HG03469 (cell line): ENCODE measurements around the gene GALNT10.

ENCODE experiments used
- ATAC-seq: cut with Tn5 transposase; IDR thresholded peaks from one replicate; pipeline ENCODE4 v1.9.1; 2021; ENCODE audit warnings: mild to moderate bottlenecking, moderate library complexity, moderate number of reproducible peaks; ENCODE audit not compliant: unreplicated experiment

Gene GALNT10

DNA sequence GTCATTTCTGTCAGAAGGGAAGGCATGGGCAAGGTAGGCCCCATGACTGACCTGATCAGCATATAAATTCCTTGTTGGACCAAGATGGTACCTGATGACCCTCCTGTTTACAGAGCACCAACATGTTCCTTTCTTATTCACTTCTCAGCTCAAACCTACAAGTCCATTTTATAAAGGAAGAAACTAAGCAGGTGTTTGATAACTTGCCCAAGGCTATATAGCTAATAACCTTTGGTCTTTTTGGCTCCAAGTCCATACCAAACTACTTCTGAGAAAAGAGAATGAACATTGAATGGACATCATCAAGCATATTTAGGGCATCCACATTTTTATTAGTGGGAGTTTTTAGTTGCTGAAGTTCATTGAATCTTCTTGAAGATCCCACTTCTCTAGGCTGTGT, 125.2 kb downstream of the GALNT10 start:
- no peak for ATAC-seq

DNA sequence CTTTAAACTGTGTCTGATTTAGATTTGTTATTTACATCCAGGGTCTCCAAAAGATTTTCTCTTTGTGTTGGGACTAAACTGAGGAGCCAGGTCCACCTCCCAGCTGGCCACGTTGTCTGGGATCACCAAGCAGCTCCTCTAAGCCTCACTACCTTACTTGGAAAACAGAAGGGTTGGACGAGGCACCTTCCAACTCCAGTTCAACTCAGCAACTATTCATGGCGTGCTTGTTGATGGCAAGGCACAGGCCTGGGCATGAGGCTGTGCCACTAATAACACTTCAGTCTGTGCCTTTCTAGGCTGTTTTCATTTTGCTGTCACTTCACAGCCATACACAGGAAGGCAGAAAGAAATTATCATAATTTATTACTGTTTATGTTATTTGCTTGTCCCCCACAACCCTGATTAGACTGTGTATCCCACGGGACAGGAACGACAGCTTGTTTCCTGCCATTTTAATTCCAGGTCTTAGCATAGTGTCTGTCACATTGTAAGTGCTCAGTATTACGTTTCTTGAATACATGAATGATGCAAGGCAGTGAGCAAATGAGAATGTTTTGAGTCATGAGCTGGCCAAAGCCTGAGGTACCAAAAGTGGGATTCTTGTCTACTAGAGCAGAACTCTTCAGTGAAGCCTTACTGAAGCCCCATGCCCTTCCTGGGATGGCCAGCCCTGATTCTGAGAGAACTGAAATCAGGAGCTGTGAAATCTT, 125.8 kb downstream of the GALNT10 start:
- no peak for ATAC-seq

DNA sequence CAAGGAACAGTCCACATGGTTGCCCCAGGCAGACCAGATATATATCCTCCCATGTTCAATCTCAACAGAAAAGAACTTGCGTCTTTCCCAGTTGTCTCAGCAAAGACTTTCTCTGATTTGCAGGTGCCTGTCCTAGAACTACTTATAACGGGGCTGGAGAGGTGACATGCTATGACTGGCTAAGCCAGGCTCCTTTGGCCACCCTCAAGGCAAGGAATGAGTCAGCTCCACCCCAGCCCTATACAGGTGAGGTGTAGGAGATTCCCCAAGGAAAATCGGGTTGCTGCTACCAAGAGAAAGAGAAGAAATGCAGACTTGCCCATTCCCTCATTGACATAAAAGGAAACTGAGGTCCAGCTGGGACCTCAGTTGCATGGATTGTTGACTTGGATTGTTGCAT, 127.4 kb downstream of the GALNT10 start:
- ATAC-seq: no peak

DNA sequence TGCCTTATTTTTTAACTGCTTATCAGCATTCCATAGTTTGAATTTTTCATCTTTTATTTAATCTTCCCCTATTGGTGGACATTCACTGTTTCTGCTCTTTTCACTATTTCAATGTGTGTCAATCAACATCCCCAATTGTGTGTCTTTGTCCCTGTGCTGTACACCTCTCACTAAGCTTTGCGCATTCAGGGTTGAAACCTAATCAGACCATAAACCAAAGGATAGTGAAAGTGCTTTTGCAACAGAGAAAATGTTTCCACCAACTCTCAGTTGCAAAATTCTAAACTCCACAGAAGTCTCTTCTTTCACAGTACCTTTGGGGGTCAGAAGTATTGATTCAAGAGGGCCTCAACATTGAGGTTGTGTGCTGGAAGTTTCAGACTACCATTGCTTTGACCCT, 128.2 kb downstream of the GALNT10 start:
- ATAC-seq: no peak

DNA sequence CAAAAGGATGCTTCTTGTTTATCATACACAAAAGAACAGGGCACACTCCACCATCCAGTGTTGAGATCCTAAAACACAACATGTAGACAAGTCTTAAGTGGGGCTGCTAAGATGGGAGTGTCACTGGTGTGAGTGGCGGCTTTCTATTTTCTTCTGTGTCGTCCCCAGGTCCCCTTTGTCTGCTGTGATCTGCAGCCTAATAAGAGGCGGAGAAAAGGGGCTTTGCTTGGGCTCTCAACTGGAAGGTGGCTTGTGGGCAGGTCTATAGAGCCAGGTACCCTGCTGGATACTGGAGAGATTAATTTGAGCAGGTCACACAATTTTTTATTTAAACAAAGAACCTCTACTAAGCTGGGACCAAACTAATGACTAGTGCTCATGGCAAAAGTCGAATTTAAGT, 129.2 kb downstream of the GALNT10 start:
- ATAC-seq: no peak

DNA sequence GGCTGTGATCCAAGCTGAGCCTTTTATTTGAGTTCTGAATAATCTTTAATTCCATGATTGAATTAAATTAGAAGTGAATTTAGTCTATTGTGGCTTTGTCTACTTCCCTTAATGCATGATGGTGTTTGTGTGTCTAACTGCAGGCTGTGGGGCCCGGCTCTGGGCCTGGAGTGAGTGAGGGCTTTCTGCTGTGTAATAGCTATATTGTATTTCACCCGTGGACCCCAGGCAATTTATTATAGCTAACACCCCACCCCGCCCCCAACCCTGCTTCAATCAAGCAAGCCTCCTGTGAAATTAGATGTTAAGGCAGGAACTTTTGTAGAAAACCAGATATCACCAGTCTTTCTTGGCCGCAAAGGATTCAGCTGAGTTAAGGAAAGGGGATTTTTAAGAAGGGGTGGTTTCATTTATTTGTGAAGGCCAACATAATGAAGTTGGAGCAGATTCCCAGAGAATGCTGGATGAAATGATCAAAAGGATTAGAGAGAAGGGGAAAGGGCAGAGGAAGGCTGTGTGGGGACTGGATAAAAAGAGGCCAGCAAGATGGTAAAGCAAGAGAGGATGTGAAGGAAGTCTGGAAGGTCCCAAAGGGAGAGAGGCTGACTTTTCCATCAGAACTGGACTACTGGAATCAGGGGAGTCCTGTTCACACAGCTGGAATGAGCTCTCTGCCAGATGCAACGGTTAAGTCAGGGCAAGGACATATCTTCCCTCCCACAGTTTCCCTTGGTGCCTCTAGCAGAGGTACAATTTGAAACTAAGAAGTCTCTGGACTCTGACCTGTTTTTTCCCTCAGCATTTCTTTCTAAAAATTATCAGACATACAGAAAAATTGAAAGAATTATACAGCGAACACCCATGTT, 129.9 kb downstream of the GALNT10 start:
- no peak for ATAC-seq

DNA sequence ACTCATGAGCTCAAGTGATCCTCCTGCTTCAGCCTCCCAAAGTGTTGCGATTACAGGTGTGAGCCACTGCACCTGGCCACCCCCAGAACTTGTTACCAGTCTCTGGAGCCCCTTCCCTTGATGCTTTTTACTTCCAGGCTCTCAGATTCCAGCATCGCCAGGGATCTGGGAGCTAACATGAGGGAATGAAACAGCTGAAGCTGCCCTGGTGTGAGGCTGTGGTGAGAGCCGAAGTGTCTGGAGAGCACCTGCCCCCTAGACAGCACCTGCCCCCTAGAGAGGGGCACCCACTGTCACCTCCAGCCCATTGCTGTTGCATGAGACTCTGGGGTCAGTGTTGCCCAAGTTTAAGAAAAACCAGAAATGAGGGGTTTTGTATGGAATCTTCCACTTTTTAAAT, 131.0 kb downstream of the GALNT10 start:
- no peak for ATAC-seq

DNA sequence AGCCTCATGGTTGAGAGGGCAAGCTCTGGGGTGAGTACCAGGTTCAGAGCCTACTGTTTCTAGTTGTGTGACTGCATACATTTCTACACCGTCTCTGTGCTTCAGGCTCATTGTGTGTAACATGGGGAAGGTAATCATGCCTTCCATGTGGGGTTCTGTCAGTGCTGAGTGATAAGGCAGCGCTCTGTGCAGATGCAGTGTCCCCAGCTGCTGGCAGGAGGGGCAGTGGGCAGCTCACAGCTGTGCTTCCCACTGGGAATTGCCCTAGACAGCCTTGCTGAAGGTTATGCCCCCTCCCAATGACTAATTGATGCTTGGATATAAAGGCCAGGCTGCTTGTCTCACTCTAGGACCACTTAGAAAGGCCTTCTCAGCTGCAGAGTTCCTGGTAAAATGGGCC, 133.5 kb downstream of the GALNT10 start:
- ATAC-seq: no peak

DNA sequence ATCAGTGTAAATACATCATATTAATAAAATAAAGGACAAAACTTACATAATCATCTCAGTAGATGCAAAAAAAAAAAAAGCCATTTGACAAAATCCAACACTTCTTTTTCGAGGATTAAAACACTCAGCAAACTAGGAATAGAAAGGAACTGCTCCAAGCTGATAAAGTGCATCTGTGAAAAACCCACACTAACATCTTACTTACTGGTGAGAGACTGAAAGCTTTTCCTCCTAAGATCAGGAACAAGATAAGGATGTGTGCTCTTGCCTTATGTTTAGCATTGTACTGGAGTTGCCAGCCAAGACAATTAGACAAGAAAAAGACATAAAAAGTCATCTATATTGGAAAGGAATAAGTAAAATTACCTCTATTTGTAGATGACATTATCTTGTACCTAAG, 135.0 kb downstream of the GALNT10 start:
- ATAC-seq: no peak

DNA sequence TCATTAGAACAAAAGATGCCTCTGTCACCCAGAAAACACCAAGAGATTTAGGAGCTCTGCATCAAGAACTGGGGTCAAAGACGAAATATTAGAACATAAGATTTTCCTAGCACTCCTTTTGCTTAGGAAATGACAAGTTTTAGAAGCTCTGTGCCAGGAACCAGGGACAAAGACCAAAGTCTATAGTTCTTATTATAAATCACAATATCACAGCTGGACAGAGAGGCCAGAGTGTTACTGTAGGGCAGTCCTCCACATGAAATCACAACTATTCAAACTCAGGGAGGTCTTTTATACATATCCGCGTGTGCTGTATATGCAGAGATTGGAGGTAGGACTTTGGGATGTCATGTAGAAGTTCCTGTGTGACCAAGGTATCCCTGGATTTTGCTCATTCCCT, 138.5 kb downstream of the GALNT10 start:
- ATAC-seq: no peak

DNA sequence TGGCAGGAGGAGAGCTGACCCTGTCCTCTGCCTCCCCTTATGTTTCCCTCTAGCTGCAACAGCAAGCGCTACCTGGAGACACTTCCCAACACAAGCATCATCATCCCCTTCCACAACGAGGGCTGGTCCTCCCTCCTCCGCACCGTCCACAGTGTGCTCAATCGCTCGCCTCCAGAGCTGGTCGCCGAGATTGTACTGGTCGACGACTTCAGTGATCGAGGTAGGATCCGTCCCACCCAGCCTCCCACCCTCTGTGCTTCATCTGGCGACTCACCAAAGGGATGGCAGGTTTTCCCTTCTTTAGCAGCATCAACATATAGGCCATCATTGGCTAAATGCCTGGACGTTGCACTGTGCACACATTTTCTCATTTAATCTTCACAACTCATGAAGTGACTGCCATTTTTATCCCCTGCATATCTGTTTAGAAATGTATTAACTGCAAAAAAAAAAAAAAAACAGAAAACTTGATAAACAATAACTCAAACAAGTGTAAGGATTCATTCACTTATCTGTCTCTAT, 139.0 kb downstream of the GALNT10 start:
- ATAC-seq: no peak

DNA sequence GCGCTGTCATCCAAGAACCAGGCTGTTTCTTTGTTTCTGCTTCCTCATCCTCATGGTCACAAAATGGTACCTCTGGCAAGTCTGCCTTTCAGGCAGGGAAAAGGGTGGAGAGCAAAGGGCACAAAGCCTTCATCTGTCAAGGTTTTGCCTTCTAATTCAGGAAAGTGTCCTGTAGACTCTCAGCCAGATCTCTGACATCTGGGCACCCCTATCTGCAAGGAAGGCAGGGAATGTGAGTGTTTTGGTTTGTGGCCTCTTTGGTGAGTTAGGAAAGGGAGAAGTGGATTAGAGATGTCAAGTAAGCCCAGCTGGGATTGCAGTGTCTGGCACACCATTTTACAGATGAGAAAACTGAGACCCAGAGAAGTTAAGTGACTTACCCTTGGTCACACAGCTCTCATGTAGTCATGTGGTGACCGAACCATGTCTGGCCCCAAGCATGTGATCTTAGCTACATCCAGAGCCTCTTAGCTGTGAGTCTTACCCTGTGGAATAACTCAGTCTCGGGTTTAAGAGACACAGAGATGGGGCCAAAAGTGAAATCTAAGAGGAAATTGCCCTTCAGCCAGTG, 139.6 kb downstream of the GALNT10 start:
- no peak for ATAC-seq

DNA sequence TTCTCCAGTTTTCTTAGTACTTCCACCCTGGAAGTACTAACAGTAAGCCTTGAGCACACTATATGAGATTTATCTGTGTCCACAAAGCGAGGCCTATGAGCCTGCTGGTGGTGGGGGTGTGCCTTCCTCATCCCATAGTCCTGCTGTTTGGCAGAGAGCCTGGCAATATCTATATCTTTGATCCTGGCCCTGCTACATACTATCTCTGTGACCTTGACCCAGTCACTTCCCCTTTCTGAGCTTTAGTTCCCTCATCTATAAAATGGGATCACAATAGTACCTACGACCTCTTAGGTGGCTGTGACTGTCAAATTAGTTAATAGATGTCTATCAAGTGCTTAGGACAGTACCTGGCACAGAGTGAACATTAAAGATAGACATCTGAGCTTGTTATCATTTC, 140.7 kb downstream of the GALNT10 start:
- no peak for ATAC-seq

DNA sequence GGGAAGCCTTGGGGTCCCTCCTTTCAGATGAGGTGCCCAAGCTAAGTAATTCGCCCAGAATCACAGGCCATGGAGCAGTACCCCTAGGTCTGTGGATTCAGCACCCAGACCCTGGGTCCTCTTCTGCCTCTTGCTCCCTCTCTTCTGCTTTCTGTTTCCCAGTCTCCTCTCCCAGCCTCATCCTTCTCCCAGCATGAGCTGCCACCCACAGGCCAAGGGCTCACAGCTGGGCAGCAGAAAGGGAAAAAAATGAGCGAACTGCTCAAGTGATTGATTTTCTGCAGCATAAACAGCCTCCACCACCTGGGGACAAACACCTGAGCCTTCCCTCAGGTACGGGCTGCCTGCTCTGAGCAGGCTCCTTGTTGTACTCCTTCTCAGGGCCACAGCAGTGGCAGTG, 141.4 kb downstream of the GALNT10 start:
- ATAC-seq: no peak

DNA sequence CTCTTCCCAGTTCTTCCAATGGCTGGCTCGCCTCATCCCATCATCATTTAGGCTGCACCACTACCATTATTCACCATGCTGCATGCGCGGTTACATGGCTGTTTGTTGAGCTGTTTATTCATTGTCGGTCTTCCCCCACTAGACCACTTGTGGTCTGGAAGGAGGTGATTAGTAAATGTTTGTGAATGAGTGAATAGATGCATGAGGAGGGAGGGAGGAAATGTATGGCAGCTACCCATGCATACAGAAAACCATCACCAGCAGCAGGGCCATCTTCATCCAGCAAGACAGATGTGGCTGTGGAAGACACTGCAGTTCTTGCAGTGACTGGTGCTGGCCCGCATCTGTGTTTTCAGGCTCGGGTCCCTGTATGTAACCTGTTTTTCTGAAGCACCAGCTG, 141.9 kb downstream of the GALNT10 start:
- no peak for ATAC-seq

DNA sequence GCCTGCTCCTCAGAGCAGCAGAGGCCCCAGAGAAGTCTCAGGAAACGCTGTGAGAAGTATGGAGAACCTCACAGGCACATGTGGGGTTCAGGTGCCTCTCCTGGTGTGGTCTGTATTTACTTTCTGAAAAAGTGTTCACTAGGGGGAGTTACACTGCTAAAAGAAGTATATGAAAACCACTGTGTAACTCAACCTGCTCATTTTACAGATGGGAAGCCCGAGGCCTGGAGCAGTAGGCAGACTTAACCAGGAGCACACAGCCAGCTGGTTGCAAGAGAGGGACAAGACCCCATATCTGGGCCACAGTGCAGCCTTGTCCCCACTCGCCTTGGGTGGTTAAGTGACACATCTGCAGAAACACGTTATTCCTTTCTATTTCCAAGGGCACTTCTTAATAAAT, 142.5 kb downstream of the GALNT10 start:
- ATAC-seq: no peak

DNA sequence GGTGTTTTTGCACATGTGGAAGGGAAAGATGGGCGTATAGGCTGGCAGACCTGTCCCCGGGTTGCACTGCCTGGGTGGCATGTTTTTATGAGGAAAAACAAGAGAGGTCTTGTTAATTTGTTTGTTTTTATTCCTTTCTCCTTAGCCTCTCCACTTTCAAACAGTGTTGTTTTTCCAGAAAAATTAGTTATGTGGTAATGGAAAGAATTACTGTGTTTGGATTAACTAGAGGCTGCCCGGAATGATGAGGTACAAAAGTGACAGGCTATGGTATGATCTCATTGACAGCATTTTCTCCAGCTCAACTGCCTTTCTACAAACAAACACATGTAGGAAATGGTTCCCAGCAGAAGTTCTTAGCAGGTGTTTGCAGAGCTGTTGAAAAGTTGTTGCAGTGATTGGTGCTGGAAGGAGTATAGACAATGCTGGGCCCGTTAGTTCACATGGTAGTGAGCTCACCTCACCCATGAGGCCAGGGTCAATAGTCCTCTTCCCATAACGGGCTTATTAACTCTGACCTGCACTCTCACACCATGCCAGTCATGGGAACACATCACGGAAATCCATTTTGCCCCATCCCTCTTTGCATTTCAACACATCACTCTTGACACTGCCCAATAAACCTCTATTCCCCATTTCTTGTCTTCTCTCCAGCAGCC, 144.0 kb downstream of the GALNT10 start:
- no peak for ATAC-seq

DNA sequence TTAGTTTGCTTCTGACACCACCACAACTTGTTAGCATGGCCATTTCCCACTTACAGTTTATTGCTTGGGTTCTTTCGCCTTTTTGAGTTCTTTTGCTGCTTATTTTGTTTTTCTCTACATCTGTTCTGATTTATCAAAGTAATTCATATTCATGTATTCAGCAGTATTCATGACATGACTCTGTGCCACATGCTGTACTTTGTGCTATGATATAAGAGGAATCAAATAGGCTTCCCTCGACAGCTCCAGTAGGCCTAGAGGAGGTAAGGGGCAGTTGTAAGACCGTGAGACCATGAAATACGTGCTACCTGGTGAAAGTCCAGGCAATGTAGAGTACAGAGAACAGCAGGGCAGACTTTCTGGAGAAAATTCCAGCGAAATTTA, 144.5 kb downstream of the GALNT10 start:
- ATAC-seq: no peak

DNA sequence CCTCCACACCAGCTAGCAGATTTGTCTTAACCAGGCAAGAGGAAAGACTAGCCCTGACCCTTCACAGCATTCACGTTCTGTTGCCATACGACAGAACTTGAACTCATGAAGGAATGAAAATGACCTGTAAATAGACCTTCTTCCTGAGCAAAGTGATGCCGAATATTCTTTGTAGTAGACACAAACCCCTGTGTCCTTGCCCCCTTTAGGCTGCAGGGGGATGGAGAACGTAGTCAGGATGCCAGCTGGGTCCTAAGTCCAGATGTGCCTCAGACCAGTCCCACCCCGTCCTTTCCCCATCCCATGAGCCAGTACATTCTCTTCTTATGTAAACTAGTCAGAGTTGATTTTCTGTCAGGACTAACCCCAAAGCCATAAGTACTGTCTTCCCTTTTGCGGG, 151.1 kb downstream of the GALNT10 start:
- no peak for ATAC-seq

DNA sequence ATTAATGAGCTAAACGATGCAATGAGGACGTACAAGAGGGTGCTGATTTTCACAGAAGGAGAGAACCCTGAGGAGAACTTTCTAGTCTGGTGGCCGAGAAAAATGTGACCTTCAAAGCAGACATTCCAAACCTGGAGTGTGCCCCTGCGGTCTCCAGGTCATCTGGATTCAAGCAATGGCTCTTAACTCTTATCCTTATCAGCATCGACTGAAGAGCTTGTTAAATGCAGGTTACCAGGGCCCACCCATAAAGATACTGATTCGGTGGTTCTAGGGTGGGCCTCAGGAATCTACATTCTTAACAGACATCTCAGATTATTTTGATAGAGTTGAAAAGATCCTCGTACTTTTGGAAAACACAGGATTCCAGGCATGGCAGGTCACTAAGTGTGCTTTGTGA, 151.7 kb downstream of the GALNT10 start:
- ATAC-seq: no peak

DNA sequence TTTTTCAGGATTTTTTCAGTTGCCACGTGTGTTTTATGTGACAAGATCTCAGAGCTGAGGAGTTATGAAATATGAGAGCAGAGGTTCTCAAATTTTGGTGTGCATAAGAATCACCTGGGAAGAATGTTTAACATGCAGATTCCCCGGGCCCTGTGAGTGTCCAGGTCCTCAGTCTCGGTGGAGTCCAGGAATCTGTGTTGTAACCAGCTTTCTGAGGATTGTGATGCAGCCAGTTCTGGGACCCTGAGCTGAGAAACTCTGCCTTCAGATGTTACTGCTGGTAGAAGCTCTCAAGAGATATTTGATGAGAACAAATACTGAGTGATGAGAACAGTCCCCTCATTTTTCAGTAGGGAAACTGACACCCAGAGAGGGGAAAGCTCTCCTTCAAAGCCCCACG, 152.4 kb downstream of the GALNT10 start:
- no peak for ATAC-seq
